AML-193 (cell line): ENCODE measurements around the gene DALRD3.

Experiments used
- DNase-seq, 2 experiments: peaks; one replicate each; lab custom pipeline; 2025; lab: John Stamatoyannopoulos, UW

DALRD3 gene

DNA sequence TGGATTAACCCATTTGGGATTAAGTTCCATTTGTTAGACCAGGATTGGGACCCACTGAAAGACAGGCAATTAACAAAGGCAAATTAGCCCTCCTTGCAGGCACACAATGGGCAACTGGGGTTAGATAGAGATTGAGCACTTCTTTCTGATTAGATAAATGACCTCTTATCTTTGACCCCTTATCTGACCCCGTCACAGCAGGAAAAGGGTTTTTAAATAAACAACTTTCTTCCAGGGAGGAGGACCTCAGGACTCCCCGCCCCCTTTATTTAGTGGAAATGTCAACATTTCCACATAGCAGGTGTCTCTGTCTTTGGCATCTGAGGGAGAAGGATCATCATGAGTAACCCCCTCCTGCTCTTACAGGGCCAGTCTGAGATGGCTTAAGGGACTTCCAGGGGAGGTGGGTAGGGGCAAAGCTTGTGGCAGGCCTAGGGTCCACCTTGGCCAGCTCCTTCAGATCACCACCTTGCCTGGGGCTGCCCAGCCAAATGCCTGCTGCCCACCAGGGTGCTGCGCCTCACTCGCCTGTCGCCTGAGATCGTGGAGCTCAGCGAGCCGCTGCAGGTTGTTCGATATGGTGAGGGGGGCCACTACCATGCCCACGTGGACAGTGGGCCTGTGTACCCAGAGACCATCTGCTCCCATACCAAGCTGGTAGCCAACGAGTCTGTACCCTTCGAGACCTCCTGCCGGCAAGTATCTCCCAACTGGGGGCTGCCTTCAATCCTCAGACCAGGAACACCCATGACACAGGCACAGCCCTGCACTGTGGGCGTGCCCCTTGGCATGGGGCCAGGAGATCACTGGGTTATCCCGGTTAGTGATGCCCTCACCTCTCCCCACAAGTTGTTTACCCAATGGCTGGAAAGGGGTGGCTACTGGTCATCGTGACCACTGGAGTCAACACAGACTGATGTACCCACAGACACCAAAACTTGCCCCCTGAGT lies 13.8 kb downstream of the DALRD3 start:
- no peak for DNase-seq

- DNase-seq = no peak
Observed at GRCh38 chr3:49001155-49001554, 17.2 kb downstream of the DALRD3 start.

DNA sequence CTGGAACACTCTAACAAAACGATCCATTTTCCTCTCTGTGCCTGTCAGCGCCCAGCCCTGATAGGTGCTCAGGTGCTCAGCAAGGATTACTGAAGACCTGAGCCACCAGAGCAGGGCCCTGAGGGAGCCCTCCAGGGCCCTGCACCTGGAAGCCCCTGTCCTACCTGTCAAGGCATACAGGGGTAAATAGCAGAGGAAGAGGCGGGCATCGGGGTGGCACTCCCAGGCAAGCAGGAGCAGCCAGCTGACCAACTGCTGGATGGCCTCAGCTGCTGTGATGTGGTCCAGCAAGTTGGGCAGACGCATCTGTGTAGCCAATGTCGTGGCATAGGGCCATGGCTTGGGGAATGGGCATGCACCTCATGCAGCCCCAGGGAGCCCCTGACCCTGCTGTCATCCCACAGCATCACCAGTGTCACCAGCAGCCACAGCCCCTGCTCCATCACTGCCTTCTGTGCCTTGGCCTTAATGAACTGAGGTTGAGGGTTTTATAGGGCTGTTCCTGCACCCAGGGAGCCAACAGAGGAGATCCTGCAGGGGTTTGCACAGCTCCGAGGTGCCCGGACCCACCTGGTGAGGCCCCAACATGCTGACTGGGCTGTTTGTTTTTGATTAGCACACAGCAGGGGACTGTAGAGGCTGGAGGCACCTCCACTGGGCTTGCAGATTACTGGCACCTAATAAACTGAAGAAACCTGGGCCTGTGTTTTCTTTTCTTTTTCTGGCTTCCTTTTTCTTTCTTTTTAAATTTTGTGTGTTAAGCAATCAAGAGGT lies 19.1 kb downstream of the DALRD3 start:
- no peak for DNase-seq

DNA sequence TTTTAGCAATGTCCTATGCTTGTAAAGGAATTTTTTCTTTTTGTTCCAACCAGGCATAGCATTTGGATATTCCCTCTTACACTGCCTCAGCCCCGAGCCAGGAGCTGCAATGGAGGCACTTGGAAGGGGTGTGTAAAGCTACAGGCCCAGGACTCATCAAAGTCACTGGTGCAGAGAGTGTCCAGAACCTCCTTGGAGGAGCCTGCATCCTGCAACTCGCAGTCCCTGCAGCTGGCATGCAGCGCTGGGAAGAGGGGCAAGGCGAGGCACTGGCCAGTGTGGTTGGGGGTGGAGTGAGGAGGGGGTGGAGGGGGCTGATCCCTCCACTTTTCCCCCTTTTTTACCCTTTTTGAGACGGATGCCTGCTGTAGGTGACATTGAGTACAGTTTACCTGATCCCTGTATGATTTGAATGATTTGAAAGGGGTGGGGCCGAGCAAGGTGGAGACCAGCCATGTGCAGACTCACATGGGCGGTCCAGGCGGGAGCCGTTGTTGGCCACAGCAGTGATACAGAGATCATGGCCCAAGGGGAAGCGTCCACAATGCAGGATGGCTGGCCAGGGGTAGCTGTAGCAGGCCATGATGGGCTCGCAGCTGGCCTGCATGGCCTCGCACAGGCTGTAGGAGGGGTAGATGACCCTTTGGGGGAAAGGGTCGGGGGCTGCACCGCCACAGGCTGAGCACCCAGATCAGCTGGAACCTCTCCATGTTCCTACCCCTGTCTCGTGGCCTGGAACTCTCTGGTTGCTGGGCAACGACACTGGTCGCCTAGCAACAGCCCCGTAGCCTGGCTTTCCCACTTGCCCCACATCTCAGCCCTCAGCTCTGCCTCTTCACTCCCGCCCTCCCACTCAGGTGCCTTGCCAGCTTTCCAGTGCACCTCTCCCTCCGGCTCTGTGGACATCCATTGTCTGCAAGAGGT lies 20.4 kb downstream of the DALRD3 start:
- no peak for DNase-seq

- no peak for DNase-seq
Observed at GRCh38 chr3:48997102-48997635, 21.2 kb downstream of the DALRD3 start.

- no peak for DNase-seq
Observed at GRCh38 chr3:48996640-48997039, 21.7 kb downstream of the DALRD3 start.

- DNase-seq = no peak
Observed at GRCh38 chr3:48993834-48994233, 24.5 kb downstream of the DALRD3 start.

- no peak for DNase-seq
Observed at GRCh38 chr3:48991851-48992545, 26.4 kb downstream of the DALRD3 start.

GRCh38 chr3:48990636-48991469 lies 27.5 kb downstream of the DALRD3 start:
- peak; percentile 21 to 60 for DNase-seq

DNA sequence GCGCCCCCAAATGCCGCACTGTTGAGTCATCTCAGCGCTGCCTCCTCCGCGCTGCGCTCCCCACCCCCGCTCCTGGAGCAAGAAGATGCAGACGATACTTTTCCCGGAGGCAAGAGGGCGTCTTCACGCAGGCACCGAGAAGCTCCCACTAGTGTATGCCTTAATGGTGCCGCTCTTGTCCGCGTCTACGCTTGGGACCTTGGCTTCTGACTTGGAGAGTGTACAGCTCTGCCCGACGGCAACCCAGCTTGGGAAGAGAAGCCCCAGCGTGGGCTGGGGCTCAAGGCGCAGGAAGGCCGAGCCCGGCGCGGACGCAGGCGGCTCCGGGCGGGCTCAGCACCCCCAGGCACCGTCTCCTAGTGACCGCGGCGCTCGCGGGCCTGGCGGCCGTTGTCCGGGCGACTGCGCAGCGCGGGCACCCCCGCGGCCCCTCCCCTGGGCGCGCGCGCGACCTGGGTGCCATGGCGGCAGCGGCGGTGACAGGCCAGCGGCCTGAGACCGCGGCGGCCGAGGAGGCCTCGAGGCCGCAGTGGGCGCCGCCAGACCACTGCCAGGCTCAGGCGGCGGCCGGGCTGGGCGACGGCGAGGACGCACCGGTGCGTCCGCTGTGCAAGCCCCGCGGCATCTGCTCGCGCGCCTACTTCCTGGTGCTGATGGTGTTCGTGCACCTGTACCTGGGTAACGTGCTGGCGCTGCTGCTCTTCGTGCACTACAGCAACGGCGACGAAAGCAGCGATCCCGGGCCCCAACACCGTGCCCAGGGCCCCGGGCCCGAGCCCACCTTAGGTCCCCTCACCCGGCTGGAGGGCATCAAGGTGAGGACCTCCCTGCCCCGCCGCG lies 28.4 kb downstream of the DALRD3 start, which contains the start of gene P4HTM:
Gene P4HTM (plus strand): TSS at position 446 of the 840 bp plus-strand sequence. CDS start 16 bp downstream, at position 462.
- DNase-seq = peak; percentile 78 to 80

- no peak for DNase-seq
Observed at GRCh38 chr3:48989126-48989795, 29.1 kb downstream of the DALRD3 start.

- no peak for DNase-seq
Observed at GRCh38 chr3:48985831-48986376, 32.5 kb downstream of the DALRD3 start.

- peak in 1 of 2 experiments; percentile 30 for DNase-seq
Observed at GRCh38 chr3:48984663-48985062, 33.7 kb downstream of the DALRD3 start.

DNA sequence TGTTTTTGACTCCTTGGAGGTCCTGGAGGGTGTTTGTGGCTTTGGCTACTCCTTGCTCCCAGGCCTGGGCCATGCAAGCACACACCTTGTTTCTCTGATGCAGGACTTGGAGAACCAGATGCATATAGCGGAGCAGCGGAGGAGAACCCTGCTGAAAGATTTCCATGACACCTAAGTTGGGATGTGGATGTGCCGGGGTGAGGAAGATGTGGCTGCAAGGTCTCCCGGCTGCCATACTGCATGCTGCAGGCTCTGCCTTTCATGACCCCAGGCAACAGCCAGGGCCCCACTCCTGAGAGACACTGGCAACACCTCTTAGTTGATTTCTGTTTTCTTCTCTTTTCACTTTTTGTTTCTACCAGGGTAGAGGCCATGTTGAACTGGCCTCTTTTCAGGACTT lies 35.3 kb downstream of the DALRD3 start:
- no peak for DNase-seq

DNA sequence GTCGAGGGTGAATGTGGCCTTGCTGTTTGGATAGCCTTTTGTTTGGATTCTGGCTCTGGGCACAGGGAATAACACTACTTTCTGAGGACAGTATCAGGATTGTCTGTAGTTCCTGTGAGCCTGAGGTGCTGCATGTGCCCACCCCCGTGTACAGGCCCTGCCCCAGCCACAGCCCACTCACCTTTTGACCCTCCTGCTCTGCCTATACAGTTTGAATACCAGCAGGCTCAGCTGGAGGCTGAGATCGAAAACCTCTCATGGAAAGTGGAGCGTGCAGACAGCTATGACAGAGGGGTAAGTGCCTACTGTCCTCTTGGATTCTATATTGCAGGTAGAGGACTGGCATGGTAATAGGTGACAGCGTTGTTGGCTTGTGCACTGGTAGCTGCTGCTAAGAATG lies 35.7 kb downstream of the DALRD3 start:
- DNase-seq = no peak

DNA sequence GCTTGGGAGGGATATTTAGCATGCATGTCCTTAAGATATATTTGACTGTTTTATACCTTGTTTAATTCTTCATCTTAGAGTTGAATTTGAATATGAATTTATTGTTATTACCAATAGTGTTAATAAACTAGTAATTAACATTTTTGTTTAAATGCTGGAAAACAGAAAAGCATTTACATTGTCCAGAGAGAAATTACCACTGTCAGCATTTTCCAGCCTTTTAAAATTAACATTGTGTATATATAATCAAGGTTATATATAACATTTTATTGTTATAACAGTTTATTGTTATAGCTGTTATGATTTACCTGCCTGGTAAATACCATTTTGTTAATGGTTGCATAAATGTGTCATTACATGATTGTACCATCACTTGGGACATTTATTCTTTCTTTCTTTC lies 36.4 kb downstream of the DALRD3 start:
- no peak for DNase-seq

DNA sequence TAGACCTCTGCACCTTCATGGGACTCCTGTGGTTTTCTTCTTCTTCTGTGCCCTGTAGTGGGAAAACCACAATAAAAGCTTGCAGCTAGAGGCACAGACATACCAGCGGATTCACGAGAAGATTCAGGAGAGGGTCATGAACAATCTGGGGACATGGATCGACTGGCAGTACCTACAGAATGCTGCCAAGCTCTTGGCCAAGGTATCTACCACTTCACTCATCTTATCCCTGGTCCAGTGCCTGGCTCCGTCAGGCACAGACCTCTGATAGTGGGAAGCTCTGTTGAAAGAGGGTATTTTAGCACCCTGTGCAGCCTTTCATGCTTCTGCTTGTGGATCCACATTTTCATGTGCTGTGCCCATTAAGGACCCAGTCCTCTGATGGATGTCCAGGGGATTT lies 38.1 kb downstream of the DALRD3 start:
- DNase-seq = no peak

- no peak for DNase-seq
Observed at GRCh38 chr3:48979451-48979850, 38.9 kb downstream of the DALRD3 start.
